MM.1S (cell line): ENCODE results near the gene COX20.
"Not testable (repeated sequence)": the region's sequence is repeated elsewhere in the genome, so short reads cannot be mapped to it uniquely, and the experiment has no call there.

Experiments
- DNase-seq: peaks from one replicate; pipeline ENCODE4 v3.0.0-alpha.2; 2015
- H2AFZ ChIP-seq: fragments of 300-600 bp; sonication (generic); 2 replicates; pipeline ENCODE4 v1.6.0; 2016; ENCODE audit warnings: antibody characterized with exemption, low read length
- H3F3A ChIP-seq: fragments of 300-600 bp; sonication (generic); 2 replicates; pipeline ENCODE4 v1.6.1; 2016; ENCODE audit warnings: mild to moderate bottlenecking, antibody characterized with exemption, low read length, moderate library complexity, mixed read lengths; ENCODE audit not compliant: insufficient read depth
- H3K27ac ChIP-seq: fragments of 300-600 bp; sonication (generic); 2 replicates; pipeline ENCODE4 v1.5.1; 2016; ENCODE audit warnings: mild to moderate bottlenecking, low read length
- H3K27me3 ChIP-seq: fragments of 300-600 bp; sonication (generic); replicated peaks from 2 replicates; pipeline ENCODE4 v1.6.0; 2016; ENCODE audit warnings: low read length; ENCODE audit not compliant: insufficient read depth
- H3K36me3 ChIP-seq: fragments of 300-600 bp; sonication (generic); replicated peaks from 2 replicates; pipeline ENCODE4 v1.6.1; 2016; ENCODE audit warnings: mild to moderate bottlenecking, low read length, mixed read lengths; ENCODE audit not compliant: insufficient read depth
- H3K4me1 ChIP-seq: fragments of 300-600 bp; sonication (generic); 2 replicates; pipeline ENCODE4 v1.6.1; 2016; ENCODE audit warnings: low read length, mixed read lengths
- H3K4me2 ChIP-seq: fragments of 300-600 bp; sonication (generic); 2 replicates; pipeline ENCODE4 v1.6.0; 2016; ENCODE audit warnings: low read depth, low read length
- H3K4me3 ChIP-seq: fragments of 300-600 bp; sonication (generic); 2 replicates; pipeline ENCODE4 v1.5.1; 2016; ENCODE audit warnings: low read length, mixed read lengths
- H3K79me2 ChIP-seq: fragments of 300-600 bp; sonication (generic); 2 replicates; pipeline ENCODE4 v1.6.1; 2016; ENCODE audit warnings: mixed run types, low read length, mixed read lengths
- H3K9ac ChIP-seq: fragments of 300-600 bp; sonication (generic); 2 replicates; pipeline ENCODE4 v1.6.1; 2016; ENCODE audit warnings: low read length, mixed read lengths
- H3K9me2 ChIP-seq: fragments of 300-600 bp; sonication (generic); replicated peaks from 2 replicates; pipeline ENCODE4 v1.6.1; 2016; ENCODE audit warnings: mild to moderate bottlenecking, low read length, mixed read lengths; ENCODE audit not compliant: insufficient read depth
- H3K9me3 ChIP-seq: fragments of 300-600 bp; sonication (generic); replicated peaks from 2 replicates; pipeline ENCODE4 v1.6.1; 2016; ENCODE audit warnings: mild to moderate bottlenecking, low read length, mixed read lengths; ENCODE audit not compliant: insufficient read depth
- H4K20me1 ChIP-seq: fragments of 300-600 bp; sonication (generic); 2 replicates; pipeline ENCODE4 v1.6.1; 2016; ENCODE audit warnings: mild to moderate bottlenecking, low read length, moderate library complexity, mixed read lengths; ENCODE audit not compliant: insufficient read depth
- EZH2 ChIP-seq: fragments of 300-600 bp; sonication (generic); optimal IDR thresholded peaks from 2 replicates; pipeline ENCODE3; 2017; ENCODE audit warnings: low read depth, mild to moderate bottlenecking, antibody characterized with exemption, low read length, mixed read lengths
- EZH2phosphoT487 ChIP-seq: fragments of 300-600 bp; sonication (generic); IDR thresholded peaks from 2 replicates; pipeline ENCODE4 v1.6.1; 2018; ENCODE audit warnings: antibody characterized with exemption, low read length
- TF ChIP-seq, protein P1 (sequence below): fragments of 300-600 bp; sonication (generic); IDR thresholded peaks from 2 replicates; pipeline ENCODE4 v1.5.1; 2016; ENCODE audit warnings: antibody characterized with exemption, low read length, mixed read lengths

COX20 gene

DNA sequence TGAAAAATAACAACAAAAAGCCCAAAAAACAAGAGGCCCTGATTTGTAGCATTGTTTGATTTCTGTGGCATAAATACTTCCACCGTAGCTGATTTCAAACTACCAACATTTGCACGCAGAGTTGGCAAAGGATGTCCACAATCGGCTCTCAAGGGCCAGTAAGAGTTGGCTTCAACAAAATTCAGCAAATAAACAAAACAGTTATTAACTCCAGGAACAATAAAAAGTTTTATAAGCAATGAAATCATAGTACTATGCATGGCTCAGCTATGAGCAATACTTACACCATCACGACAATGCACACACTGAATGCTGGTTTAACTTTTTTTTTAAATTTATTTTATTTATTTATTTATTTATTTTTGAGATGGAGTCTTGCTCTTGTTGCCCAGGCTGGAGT, 8.7 kb upstream of the COX20 start:
- no peaks in the 10 kb centered on the region for H4K20me1 ChIP-seq
- H3K27me3 ChIP-seq = no peaks in the 10 kb centered on the region
- H3K4me2 ChIP-seq = no peak overlapping the region
- no peaks in the 10 kb centered on the region for H3K36me3 ChIP-seq
- no peak overlapping the region for H3K27ac ChIP-seq
- no peaks in the 10 kb centered on the region for H3K9me3 ChIP-seq
- H3F3A ChIP-seq = no peaks in the 10 kb centered on the region
- no peaks in the 10 kb centered on the region for H3K9me2 ChIP-seq
- H2AFZ ChIP-seq = no peak overlapping the region
- TF ChIP-seq, protein P1, sequence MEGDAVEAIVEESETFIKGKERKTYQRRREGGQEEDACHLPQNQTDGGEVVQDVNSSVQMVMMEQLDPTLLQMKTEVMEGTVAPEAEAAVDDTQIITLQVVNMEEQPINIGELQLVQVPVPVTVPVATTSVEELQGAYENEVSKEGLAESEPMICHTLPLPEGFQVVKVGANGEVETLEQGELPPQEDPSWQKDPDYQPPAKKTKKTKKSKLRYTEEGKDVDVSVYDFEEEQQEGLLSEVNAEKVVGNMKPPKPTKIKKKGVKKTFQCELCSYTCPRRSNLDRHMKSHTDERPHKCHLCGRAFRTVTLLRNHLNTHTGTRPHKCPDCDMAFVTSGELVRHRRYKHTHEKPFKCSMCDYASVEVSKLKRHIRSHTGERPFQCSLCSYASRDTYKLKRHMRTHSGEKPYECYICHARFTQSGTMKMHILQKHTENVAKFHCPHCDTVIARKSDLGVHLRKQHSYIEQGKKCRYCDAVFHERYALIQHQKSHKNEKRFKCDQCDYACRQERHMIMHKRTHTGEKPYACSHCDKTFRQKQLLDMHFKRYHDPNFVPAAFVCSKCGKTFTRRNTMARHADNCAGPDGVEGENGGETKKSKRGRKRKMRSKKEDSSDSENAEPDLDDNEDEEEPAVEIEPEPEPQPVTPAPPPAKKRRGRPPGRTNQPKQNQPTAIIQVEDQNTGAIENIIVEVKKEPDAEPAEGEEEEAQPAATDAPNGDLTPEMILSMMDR = no peak
- TF ChIP-seq EZH2phosphoT487 = no peak
- TF ChIP-seq EZH2 = no peak
- DNase-seq = no peak
- H3K79me2 ChIP-seq = no peaks in the 10 kb centered on the region
- no peak overlapping the region for H3K9ac ChIP-seq
- H3K4me3 ChIP-seq = no peak overlapping the region
- no peaks in the 10 kb centered on the region for H3K4me1 ChIP-seq

DNA sequence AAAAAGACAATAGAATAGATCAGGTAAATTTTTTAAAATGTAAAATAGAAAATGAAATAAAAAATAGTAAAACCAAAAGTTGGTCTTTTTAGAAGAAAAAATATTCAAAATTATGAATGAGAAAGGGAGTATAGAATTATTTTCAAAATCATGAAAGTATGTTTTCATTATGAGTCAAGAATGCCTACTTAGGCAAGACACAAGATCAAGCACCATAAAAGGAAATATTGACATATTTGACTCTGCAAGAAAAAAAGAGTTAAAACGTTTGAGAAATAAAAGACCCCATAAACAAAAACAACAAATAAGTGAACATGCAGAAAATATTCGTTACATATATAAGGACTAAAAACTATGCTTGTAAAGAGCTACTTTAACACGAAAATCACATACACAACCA, 4.8 kb upstream of the COX20 start:
- Histone ChIP-seq H4K20me1 (no peaks in the 10 kb centered on the region), H3K4me2 (no peak overlapping the region), H2AFZ (no peak overlapping the region), H3F3A (peaks cover 20% of the 10 kb centered on the region), H3K79me2 (peaks cover 1% of the 10 kb centered on the region), H3K9me2 (no peaks in the 10 kb centered on the region), H3K27ac (no peak overlapping the region), H3K9ac (no peak overlapping the region), H3K9me3 (no peaks in the 10 kb centered on the region), H3K4me1 (no peaks in the 10 kb centered on the region), H3K27me3 (no peaks in the 10 kb centered on the region), H3K4me3 (no peak overlapping the region), H3K36me3 (no peaks in the 10 kb centered on the region)
- DNase-seq = no peak
- TF ChIP-seq, protein P1 = no peak
- TF ChIP-seq EZH2 = no peak
- TF ChIP-seq EZH2phosphoT487 = no peak

DNA sequence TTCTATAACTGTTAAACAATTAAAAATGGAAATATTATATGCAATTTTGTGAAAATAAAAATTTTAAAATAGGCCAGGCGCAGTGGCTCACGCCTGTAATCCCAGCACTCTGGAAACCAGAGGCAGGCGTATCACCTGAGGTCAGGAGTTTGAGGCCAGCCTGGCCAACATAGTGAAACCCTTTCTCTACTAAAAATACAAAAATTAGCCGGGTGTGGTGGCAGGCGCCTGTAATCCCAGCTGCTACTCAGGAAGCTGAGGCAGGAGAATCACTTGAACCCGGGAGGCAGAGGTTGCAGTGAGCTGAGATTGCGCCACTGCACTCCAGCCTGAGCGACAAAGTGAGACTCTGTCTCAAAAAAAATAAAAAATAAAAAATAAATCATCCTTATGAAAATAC, 2.2 kb upstream of the COX20 start:
- peak overlapping the region; percentile 96; the same call in 1 of the 2 replicates for H3K27ac ChIP-seq
- peak overlapping the region; percentile 94 for H3K9ac ChIP-seq
- H3K36me3 ChIP-seq, H3K9me3 ChIP-seq, H3K9me2 ChIP-seq, DNase-seq, H3K27me3 ChIP-seq, H4K20me1 ChIP-seq: not testable (repeated sequence)
- H3K79me2 ChIP-seq = peaks cover 27% of the 10 kb centered on the region
- H3K4me3 ChIP-seq = peak overlapping the region; percentile 93
- peaks cover 13% of the 10 kb centered on the region for H3K4me1 ChIP-seq
- H3K4me2 ChIP-seq = peak overlapping the region; percentile 87
- H3F3A ChIP-seq = peaks cover 45% of the 10 kb centered on the region
- peak overlapping the region; percentile 66 for H2AFZ ChIP-seq

DNA sequence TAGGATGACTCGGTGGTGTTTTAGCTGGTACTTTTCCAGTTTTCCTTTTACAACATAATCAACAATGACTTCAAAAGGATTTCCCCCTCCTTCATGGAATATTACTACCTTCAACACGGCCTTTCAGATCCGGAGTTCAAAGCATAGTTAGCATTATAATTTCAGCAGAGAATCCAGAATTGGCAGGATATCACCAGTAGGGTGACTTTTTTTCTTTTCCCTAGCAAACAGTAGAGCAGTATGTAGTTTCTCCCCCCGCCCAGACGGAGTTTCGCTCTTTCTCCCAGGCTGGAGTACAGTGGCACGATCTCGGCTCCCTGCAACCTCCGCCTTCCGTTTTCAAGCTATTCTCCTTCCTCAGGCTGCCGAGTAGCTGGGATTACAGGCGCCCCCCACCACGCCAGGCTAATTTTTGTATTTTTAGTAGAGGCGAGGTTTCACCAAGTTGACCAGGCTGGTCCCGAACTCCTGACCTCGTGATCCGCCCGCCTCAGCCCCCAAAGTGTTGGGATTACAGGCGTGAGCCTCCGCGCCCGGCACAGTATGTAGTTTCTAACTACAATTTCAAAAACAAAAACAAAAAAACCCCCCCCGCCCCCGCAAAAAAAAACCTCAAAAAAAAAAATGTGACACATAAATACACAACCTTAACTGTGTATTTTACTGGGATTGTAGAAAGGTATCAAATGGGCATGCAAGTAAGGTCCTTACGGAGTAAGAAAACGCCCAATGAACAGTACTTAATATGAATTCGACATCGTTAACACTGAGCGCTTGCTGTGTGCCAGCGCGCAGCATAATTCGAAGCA, 1.5 kb upstream of the COX20 start:
- H3K9ac ChIP-seq = peak overlapping the region; percentile 94
- no peaks in the 10 kb centered on the region for H3K9me3 ChIP-seq
- H3K4me1 ChIP-seq = peaks cover 16% of the 10 kb centered on the region
- peak overlapping the region; percentile 66 for H2AFZ ChIP-seq
- peaks cover 1% of the 10 kb centered on the region; the same call in 1 of the 2 replicates for H4K20me1 ChIP-seq
- H3K27me3 ChIP-seq = no peaks in the 10 kb centered on the region
- peaks cover 34% of the 10 kb centered on the region for H3K79me2 ChIP-seq
- peak; percentile 87 for DNase-seq
- peak overlapping the region; percentile 96 for H3K27ac ChIP-seq
- peak overlapping the region; percentile 93 for H3K4me3 ChIP-seq
- peak overlapping the region; percentile 87 for H3K4me2 ChIP-seq
- TF ChIP-seq, protein P1 = peak; percentile 43
- no peak for TF ChIP-seq EZH2phosphoT487
- peaks cover 50% of the 10 kb centered on the region for H3F3A ChIP-seq
- H3K9me2 ChIP-seq = no peaks in the 10 kb centered on the region
- H3K36me3 ChIP-seq = no peaks in the 10 kb centered on the region
